Measurements from ENCODE around the gene ROBO4.

The ROBO4 gene

DNA sequence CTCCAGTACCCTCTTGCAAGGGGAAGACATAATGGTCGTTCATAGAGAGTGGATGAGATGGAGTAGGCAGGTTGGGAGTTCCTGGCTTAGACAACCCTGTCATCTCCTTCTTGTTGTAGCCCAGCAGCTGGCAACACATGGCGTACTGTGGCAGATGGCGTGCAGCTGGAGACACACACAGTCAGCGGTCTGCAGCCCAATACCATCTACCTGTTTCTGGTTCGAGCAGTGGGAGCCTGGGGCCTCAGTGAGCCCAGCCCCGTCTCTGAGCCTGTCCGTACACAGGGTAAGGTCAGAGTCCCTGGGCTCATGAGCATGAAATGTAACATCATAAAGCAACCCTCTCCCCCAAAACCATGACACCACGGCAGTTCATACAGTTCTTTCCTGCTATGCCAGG lies 23.7 kb downstream of the ROBO4 start:
- no peaks in the 10 kb centered on the region for H3K36me3 ChIP-seq
- no peak overlapping the region for H3K4me3 ChIP-seq
- peaks cover 0 to 1% (median 0%) of the 10 kb centered on the region in 11 experiments; a peak in 1 of 22 replicates for H3K9me3 ChIP-seq (replicated peaks in 1 of 11)
- no peak for TF ChIP-seq Cebpa-rat (IDR thresholded peaks at IDR 0.05)
- H3K9ac ChIP-seq: no peak overlapping the region
- no peak overlapping the region for H3K27ac ChIP-seq
- peaks cover 20 to 32% (median 25%) of the 10 kb centered on the region in 10 experiments; a peak in 19 of 20 replicates for H3K4me1 ChIP-seq
- H3K4me2 ChIP-seq: no peak overlapping the region
- peaks cover 0 to 8% (median 0%) of the 10 kb centered on the region in 11 experiments; a peak in 1 of 22 replicates for H4K20me1 ChIP-seq
- H3K27me3 ChIP-seq: peaks cover 26 to 47% (median 38%) of the 10 kb centered on the region in 11 experiments

DNA sequence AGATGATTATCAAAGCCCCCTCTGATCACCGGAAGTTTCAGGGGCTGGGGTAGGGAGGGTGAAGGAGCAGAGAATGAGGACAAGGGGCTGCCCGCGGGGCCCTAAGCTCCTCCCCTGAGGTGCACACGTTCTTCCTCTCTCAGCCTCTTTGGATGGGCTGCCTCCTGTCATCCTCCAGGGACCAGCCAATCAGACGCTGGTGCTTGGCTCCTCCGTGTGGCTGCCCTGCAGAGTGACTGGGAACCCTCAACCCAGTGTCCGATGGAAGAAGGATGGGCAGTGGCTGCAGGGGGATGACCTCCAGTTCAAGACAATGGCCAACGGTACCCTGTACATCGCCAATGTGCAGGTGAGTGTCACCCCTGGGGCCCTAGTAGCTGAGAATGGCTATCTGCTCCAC lies 24.9 kb downstream of the ROBO4 start:
- Histone ChIP-seq H3K9me3 (replicated peaks in 1 of 11) (peaks cover 0 to 6% (median 0%) of the 10 kb centered on the region in 11 experiments; a peak in 1 of 22 replicates), H3K27me3 (peaks cover 38 to 59% (median 50%) of the 10 kb centered on the region in 11 experiments), H3K4me2 (peak overlapping the region in 3 of 11 experiments; percentile 15 to 37 (median 26); a peak in 4 of 22 replicates), H3K27ac (no peak overlapping the region), H3K36me3 (no peaks in the 10 kb centered on the region), H3K4me3 (no peak overlapping the region), H3K9ac (no peak overlapping the region), H4K20me1 (peaks cover 0 to 8% (median 0%) of the 10 kb centered on the region in 11 experiments; a peak in 4 of 22 replicates), H3K4me1 (peaks cover 11 to 20% (median 17%) of the 10 kb centered on the region in 10 experiments; a peak in 19 of 20 replicates)
- no peak for TF ChIP-seq Cebpa-rat (IDR thresholded peaks at IDR 0.05)

DNA sequence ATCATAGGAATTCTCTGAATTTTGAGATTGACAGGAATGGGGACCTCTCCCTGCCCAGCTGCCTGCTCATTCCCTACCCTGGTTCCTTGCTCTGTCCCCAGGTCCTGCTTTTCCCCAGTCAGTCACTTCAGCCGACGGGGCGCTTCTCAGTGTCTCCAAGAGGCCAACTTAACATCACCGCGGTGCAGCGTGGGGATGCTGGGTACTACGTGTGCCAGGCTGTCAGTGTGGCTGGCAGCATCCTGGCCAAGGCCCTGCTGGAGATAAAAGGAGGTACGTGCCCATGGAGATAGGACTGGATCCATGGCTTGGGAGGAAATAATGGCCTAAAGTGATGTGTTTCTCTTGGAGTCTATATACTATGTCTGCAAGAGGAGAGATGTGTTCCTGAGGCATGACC lies 25.4 kb downstream of the ROBO4 start:
- peaks cover 0 to 6% (median 0%) of the 10 kb centered on the region in 11 experiments; a peak in 1 of 22 replicates for H3K9me3 ChIP-seq (replicated peaks in 1 of 11)
- peaks cover 0 to 8% (median 0%) of the 10 kb centered on the region in 11 experiments; a peak in 5 of 22 replicates for H4K20me1 ChIP-seq
- TF ChIP-seq Cebpa-rat (IDR thresholded peaks at IDR 0.05): no peak
- H3K4me2 ChIP-seq: peak overlapping the region in 2 of 11 experiments; percentile 26 to 37; a peak in 2 of 22 replicates
- peaks cover 6 to 15% (median 13%) of the 10 kb centered on the region in 10 experiments; a peak in 19 of 20 replicates for H3K4me1 ChIP-seq
- H3K27me3 ChIP-seq: peaks cover 42 to 64% (median 54%) of the 10 kb centered on the region in 11 experiments
- H3K27ac ChIP-seq: no peak overlapping the region
- no peaks in the 10 kb centered on the region for H3K36me3 ChIP-seq
- no peak overlapping the region for H3K9ac ChIP-seq
- no peak overlapping the region for H3K4me3 ChIP-seq

DNA sequence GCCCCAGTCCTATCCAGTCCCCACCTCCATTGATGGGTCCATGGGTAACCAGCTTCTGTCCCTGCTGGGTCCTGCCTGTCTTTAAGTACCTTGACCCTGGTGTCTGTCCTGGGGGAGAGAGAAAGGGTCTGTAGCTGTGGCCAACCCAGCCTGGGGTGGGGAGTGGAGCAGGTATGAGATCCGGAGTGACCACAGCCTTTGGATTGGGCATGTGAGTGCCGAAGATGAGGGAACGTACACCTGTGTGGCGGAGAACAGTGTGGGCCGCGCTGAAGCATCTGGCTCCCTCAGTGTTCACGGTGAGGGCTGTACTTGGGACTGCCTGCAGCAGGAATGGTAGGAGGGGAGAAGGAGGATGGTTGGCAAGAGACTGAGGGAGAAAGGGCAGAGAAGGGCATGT lies 27.2 kb downstream of the ROBO4 start:
- TF ChIP-seq Cebpa-rat (IDR thresholded peaks at IDR 0.05): no peak
- Histone ChIP-seq H3K9ac (no peak overlapping the region), H3K27ac (no peak overlapping the region), H3K4me2 (no peak overlapping the region), H3K27me3 (peaks cover 55 to 78% (median 69%) of the 10 kb centered on the region in 11 experiments), H3K4me1 (peaks cover 0 to 12% (median under 1%) of the 10 kb centered on the region in 10 experiments; a peak in 8 of 20 replicates), H3K36me3 (no peaks in the 10 kb centered on the region), H3K9me3 (replicated peaks in 1 of 11) (peaks cover 0 to 20% (median 11%) of the 10 kb centered on the region in 11 experiments; a peak in 17 of 22 replicates), H4K20me1 (peaks cover 0 to 23% (median 5%) of the 10 kb centered on the region in 11 experiments; a peak in 9 of 22 replicates), H3K4me3 (no peak overlapping the region)

DNA sequence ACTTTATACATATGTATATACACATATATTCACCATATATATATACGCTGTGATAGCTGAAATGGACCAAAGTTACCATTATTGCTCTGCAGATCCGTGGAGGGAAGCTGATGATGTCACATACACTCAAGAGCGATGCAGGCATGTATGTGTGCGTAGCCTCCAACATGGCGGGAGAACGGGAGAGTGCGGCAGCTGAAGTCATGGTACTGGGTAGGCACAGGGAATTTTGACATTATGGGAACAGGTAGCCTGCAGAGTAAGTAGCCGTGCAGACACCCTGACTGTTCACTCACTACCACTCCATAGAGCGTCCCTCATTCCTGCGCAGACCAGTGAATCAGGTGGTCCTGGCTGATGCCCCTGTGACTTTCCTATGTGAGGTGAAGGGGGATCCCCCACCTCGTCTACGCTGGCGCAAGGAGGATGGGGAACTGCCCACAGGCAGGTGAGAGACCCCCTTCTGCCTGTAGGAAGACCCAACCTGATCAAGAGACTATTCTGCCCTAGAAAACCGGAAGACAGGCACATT lies 27.7 kb downstream of the ROBO4 start:
- no peak overlapping the region for H3K4me2 ChIP-seq
- no peak overlapping the region for H3K4me3 ChIP-seq
- no peak for TF ChIP-seq Cebpa-rat (IDR thresholded peaks at IDR 0.05)
- H3K27ac ChIP-seq: no peak overlapping the region
- H3K9me3 ChIP-seq (replicated peaks in 1 of 11): peaks cover 0 to 25% (median 11%) of the 10 kb centered on the region in 11 experiments; a peak in 17 of 22 replicates
- H3K36me3 ChIP-seq: no peaks in the 10 kb centered on the region
- H3K4me1 ChIP-seq: peaks cover 0 to 12% (median 0%) of the 10 kb centered on the region in 10 experiments; a peak in 1 of 20 replicates
- H3K9ac ChIP-seq: no peak overlapping the region
- peaks cover 59 to 83% (median 74%) of the 10 kb centered on the region in 11 experiments for H3K27me3 ChIP-seq
- H4K20me1 ChIP-seq: peaks cover 0 to 28% (median 9%) of the 10 kb centered on the region in 11 experiments; a peak in 9 of 22 replicates

DNA sequence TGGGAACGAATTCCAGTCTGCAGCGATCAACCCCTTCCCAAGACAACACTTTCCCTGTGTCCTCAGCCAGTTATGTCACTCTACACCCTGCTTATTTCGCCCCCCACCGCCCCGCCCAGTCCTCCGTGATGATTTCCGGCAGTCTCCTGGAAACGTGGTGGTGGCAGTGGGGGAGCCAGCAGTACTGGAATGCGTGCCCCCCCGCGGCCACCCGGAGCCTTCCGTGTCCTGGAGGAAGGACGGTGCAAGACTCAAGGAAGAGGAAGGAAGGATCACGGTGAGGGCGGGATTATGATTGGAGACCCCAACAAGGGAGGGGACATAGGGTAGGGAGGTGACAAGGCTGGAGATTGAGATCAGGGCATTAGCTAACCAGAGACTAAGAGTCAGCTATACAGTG lies 28.3 kb downstream of the ROBO4 start:
- peaks cover 0 to 12% (median 0%) of the 10 kb centered on the region in 10 experiments; a peak in 1 of 20 replicates for H3K4me1 ChIP-seq
- H3K27ac ChIP-seq: no peak overlapping the region
- H3K36me3 ChIP-seq: no peaks in the 10 kb centered on the region
- peaks cover 0 to 28% (median 13%) of the 10 kb centered on the region in 11 experiments; a peak in 17 of 22 replicates for H3K9me3 ChIP-seq (replicated peaks in 1 of 11)
- H3K27me3 ChIP-seq: peaks cover 65 to 89% (median 80%) of the 10 kb centered on the region in 11 experiments
- TF ChIP-seq Cebpa-rat (IDR thresholded peaks at IDR 0.05): no peak
- H3K9ac ChIP-seq: no peak overlapping the region
- peaks cover 0 to 34% (median 9%) of the 10 kb centered on the region in 11 experiments; a peak in 9 of 22 replicates for H4K20me1 ChIP-seq
- H3K4me3 ChIP-seq: no peak overlapping the region
- H3K4me2 ChIP-seq: no peak overlapping the region

DNA sequence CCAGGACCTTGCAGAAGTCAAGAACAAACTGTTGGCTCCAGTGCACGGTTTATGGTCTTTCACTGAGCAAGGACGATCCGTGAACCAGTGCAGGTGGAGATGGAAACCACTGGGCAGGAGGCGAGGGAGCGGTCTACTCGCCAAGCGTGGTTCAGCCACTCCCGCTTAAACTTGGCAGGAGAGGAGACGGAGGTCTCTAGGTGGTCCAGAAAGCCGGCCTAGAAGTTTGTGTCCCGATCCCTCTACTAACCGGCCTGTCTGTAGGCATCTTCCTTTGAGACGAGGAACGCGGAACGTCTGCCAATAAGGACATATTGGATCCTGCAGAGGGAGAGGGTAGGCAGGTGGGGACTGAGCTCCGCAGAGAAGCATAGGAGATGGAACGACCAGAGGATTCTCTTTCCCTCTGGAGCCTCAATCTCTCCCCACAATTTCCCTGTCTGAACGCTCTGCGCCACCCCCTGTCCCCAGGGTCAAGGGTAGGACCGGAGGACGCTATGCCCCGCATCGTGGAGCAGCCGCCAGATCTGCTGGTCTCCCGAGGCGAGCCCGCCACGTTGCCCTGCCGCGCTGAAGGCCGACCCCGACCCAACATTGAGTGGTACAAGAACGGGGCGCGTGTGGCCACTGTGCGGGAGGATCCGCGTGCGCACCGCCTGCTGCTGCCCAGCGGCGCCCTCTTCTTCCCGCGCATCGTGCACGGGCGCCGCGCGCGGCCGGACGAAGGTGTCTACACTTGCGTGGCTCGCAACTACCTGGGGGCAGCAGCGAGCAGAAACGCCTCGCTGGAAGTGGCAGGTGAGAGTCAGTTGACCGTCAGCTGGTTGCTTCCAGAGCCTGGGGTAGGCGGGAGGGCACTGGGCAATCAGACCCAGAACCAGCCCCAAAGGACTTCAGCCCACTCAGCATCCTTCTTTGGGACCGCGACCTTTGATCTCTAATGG lies 29.1 kb downstream of the ROBO4 start:
- no peaks in the 10 kb centered on the region for H3K36me3 ChIP-seq
- peaks cover 0 to 28% (median 13%) of the 10 kb centered on the region in 11 experiments; a peak in 17 of 22 replicates for H3K9me3 ChIP-seq (replicated peaks in 1 of 11)
- no peak overlapping the region for H3K4me2 ChIP-seq

DNA sequence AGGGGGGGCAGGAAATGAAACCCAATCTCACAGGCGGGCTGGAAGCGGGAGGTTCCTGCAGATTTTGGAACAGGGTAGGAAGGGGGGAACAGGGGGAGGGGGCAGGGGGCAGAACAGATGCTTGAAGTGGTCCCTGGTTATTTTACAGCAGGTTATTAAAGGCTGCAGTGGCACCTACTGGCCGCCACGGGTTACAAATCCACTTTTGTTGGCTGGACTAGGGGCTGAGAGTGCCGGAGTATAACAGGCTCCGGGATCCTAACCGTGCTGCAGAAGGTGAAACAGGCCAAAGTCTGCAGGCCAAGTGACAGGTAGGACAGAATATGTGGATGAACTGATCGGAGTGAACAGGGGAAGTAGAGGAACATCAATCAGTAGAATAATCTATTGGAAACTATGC lies 30.0 kb downstream of the ROBO4 start:
- Histone ChIP-seq H3K4me2 (no peak overlapping the region), H3K36me3 (no peaks in the 10 kb centered on the region), H3K9me3 (replicated peaks in 1 of 11) (peaks cover 0 to 33% (median 13%) of the 10 kb centered on the region in 11 experiments; a peak in 17 of 22 replicates), H3K9ac (no peak overlapping the region), H3K4me1 (peaks cover 0 to 12% (median 0%) of the 10 kb centered on the region in 10 experiments; a peak in 1 of 20 replicates), H3K27me3 (peaks cover 81 to 100% (median 96%) of the 10 kb centered on the region in 11 experiments), H4K20me1 (peaks cover 0 to 38% (median 9%) of the 10 kb centered on the region in 11 experiments; a peak in 9 of 22 replicates), H3K4me3 (no peak overlapping the region), H3K27ac (no peak overlapping the region)
- TF ChIP-seq Cebpa-rat (IDR thresholded peaks at IDR 0.05): no peak

More for the DNA sequence above, 29.1 kb downstream of the ROBO4 start:
- H3K27me3 ChIP-seq: peaks cover 72 to 96% (median 87%) of the 10 kb centered on the region in 11 experiments
- H3K9ac ChIP-seq: no peak overlapping the region
- H4K20me1 ChIP-seq: peaks cover 0 to 38% (median 9%) of the 10 kb centered on the region in 11 experiments; a peak in 9 of 22 replicates
- TF ChIP-seq Cebpa-rat (IDR thresholded peaks at IDR 0.05): no peak
- no peak overlapping the region for H3K27ac ChIP-seq
- peaks cover 0 to 12% (median 0%) of the 10 kb centered on the region in 10 experiments; a peak in 1 of 20 replicates for H3K4me1 ChIP-seq
- H3K4me3 ChIP-seq: no peak overlapping the region

Data from BLaER1 treated with 17β-estradiol and CSF1 and Interleukin-3, amounts not matched to agents 10 nM and 100 nM (cell line).